Nephron (organoid): ENCODE results near the gene TRMT61A.

Experiments
- H3K27ac Mint-ChIP-seq, 3 experiments: 2 replicates each; pipeline ENCODE4 v1.8.0; 2020; ENCODE audit warnings: mixed read lengths in 3 of 3, mild to moderate bottlenecking in 2 of 3, moderate library complexity in 1 of 3
- H3K27me3 Mint-ChIP-seq: 2 replicates; pipeline ENCODE4 v1.8.0; 2021; ENCODE audit warnings: low read depth, mild to moderate bottlenecking, moderate library complexity, mixed read lengths
- H3K36me3 Mint-ChIP-seq: 2 replicates; pipeline ENCODE4 v1.8.0; 2020; ENCODE audit warnings: low read depth, mixed read lengths
- H3K4me1 Mint-ChIP-seq: 2 replicates; pipeline ENCODE4 v1.8.0; 2020; ENCODE audit warnings: mixed read lengths
- H3K4me3 Mint-ChIP-seq, 3 experiments: 2 replicates each; pipeline ENCODE4 v1.8.0; 2020; ENCODE audit warnings: mild to moderate bottlenecking in 3 of 3, mixed read lengths in 3 of 3, moderate library complexity in 2 of 3
- H3K9me3 Mint-ChIP-seq: 2 replicates; pipeline ENCODE4 v1.8.0; 2020; ENCODE audit warnings: mixed read lengths
- CTCF ChIP-seq, 3 experiments: fragments of 200-600 bp; sonication (generic); IDR thresholded peaks; one replicate each; pipeline ENCODE4 v1.5.0; 2021; ENCODE audit warnings: antibody characterized with exemption in 3 of 3; ENCODE audit not compliant: unreplicated experiment in 3 of 3

TRMT61A gene

GRCh38 chr14:103527408-103528145, 1.4 kb upstream of the TRMT61A start:
- H3K4me1 Mint-ChIP-seq, result peaks cover 56% of the 10 kb centered on the region
- peaks cover 21% of the 10 kb centered on the region for H3K27me3 Mint-ChIP-seq
- peak overlapping the region; percentile 83 to 100 (median 98) for H3K27ac Mint-ChIP-seq
- no peaks in the 10 kb centered on the region for H3K36me3 Mint-ChIP-seq
- H3K9me3 Mint-ChIP-seq, result no peaks in the 10 kb centered on the region
- H3K4me3 Mint-ChIP-seq, result peak overlapping the region; percentile 89 to 98 (median 96)
- no peak for TF ChIP-seq CTCF (IDR thresholded peaks at IDR 0.05; ENCODE audit: unreplicated experiment in 3 of 3)

- TF ChIP-seq CTCF (IDR thresholded peaks at IDR 0.05; ENCODE audit: unreplicated experiment in 3 of 3), result no peak
- peak overlapping the region; percentile 89 to 98 (median 96) for H3K4me3 Mint-ChIP-seq
- no peaks in the 10 kb centered on the region for H3K36me3 Mint-ChIP-seq
- H3K27me3 Mint-ChIP-seq, result peaks cover 21% of the 10 kb centered on the region
- peaks cover 56% of the 10 kb centered on the region for H3K4me1 Mint-ChIP-seq
- H3K9me3 Mint-ChIP-seq, result no peaks in the 10 kb centered on the region
- H3K27ac Mint-ChIP-seq, result peak overlapping the region; percentile 83 to 100 (median 98)
These were observed 830 bp upstream of the TRMT61A start for GRCh38 chr14:103528146-103528586.

- H3K27me3 Mint-ChIP-seq, result peaks cover 7% of the 10 kb centered on the region
- peaks cover 43% of the 10 kb centered on the region for H3K4me1 Mint-ChIP-seq
- TF ChIP-seq CTCF (IDR thresholded peaks at IDR 0.05; ENCODE audit: unreplicated experiment in 3 of 3), result no peak
- peak overlapping the region; percentile 89 to 98 (median 96) for H3K4me3 Mint-ChIP-seq
- peak overlapping the region; percentile 82 to 89 (median 83) for H3K27ac Mint-ChIP-seq
- H3K36me3 Mint-ChIP-seq, result no peaks in the 10 kb centered on the region
- H3K9me3 Mint-ChIP-seq, result no peaks in the 10 kb centered on the region
These were observed 678 bp downstream of the TRMT61A start for GRCh38 chr14:103529383-103530365.

- H3K4me3 Mint-ChIP-seq, result peak overlapping the region; percentile 89 to 98 (median 96)
These were observed 1.4 kb downstream of the TRMT61A start for GRCh38 chr14:103530390-103530789.

GRCh38 chr14:103530831-103531230, 1.8 kb downstream of the TRMT61A start:
- Mint-ChIP-seq H3K9me3 (no peaks in the 10 kb centered on the region), H3K27me3 (peaks cover 4% of the 10 kb centered on the region), H3K4me3 (peak overlapping the region; percentile 89 to 98 (median 96)), H3K36me3 (no peaks in the 10 kb centered on the region), H3K4me1 (peaks cover 32% of the 10 kb centered on the region), H3K27ac (peak overlapping the region in 1 of 3 experiments; percentile 72)
- TF ChIP-seq CTCF (IDR thresholded peaks at IDR 0.05; ENCODE audit: unreplicated experiment in 3 of 3), result no peak

More at GRCh38 chr14:103530390-103530789, 1.4 kb downstream of the TRMT61A start:
- Mint-ChIP-seq H3K4me1 (peaks cover 36% of the 10 kb centered on the region), H3K27ac (peak overlapping the region in 1 of 3 experiments; percentile 72), H3K9me3 (no peaks in the 10 kb centered on the region), H3K27me3 (peaks cover 4% of the 10 kb centered on the region), H3K36me3 (no peaks in the 10 kb centered on the region)
- TF ChIP-seq CTCF (IDR thresholded peaks at IDR 0.05; ENCODE audit: unreplicated experiment in 3 of 3), result no peak
